Lung microvascular endothelial cell (primary cell): ENCODE measurements around the gene SELENOF. TPM values are rescaled to one million over a fixed set of nuclear protein-coding genes. Genes with fewer than 3 reads are reported as not detected.
"Not testable (repeated sequence)": the region's sequence is repeated elsewhere in the genome, so short reads cannot be mapped to it uniquely, and the experiment has no call there.

Source experiments
- DNase-seq, 2 donors: peaks; one replicate each; pipeline versions ENCODE4 v3.0.0 to v3.0.0-alpha.2; 2010; ENCODE audit warnings: low read depth in 2 of 2
- total RNA-seq: library from RNA; depleted of rRNA; stranded (reverse); fragments of >200 nt; gene quantifications from 2 replicates; pipeline ENCODE4 v1.2.1, GENCODE V29; 2014

Gene SELENOF
- total RNA-seq, 1 donor from 2014 or later = 161 TPM

GRCh38 chr1:86817246-86817826 lies 96.6 kb downstream of the SELENOF start:
- DNase-seq = not testable (repeated sequence)

GRCh38 chr1:86814118-86814517 lies 99.8 kb downstream of the SELENOF start:
- not testable (repeated sequence) for DNase-seq

Other genes starting within 250 kb of the SELENOF start
- gene SH3GLB1, start 209.6 kb downstream of the SELENOF start, total RNA-seq = 34.2 and 36.9 TPM in 2 replicates
- gene HS2ST1, start 509 bp upstream of the SELENOF start, total RNA-seq = 11.9 and 14.4 TPM in 2 replicates